Right cardiac atrium (tissue), 5 donors: ENCODE results near the gene RASD2. TPM values are rescaled to one million over a fixed set of nuclear protein-coding genes. Genes with fewer than 3 reads are reported as not detected.

Experiments used
- ATAC-seq, 2 donors: fragments of 200-7000 bp; cut with Tn5 transposase; one replicate each; pipeline versions ENCODE4 v1.8.0 to v1.9.1; 2020; ENCODE audit warnings: moderate library complexity in 2 of 2, mild to moderate bottlenecking in 1 of 2
- DNase-seq, 3 donors: peaks; one replicate each; pipeline ENCODE4 v3.0.0-alpha.2; 2020
- H3K27ac ChIP-seq: one replicate; pipeline ENCODE4 v1.5.1; 2013; ENCODE audit warnings: mild to moderate bottlenecking, low read length, control low read depth, moderate library complexity
- H3K27me3 ChIP-seq: one replicate; pipeline ENCODE4 v1.6.1; 2013; ENCODE audit not compliant: control insufficient read depth, insufficient read depth
- H3K4me1 ChIP-seq: one replicate; pipeline ENCODE4 v1.6.1; 2013; ENCODE audit warnings: low read length; ENCODE audit not compliant: control insufficient read depth, insufficient read depth
- H3K4me3 ChIP-seq: one replicate; pipeline ENCODE4 v1.5.1; 2013; ENCODE audit warnings: low read length, control low read depth
- H3K9me3 ChIP-seq: one replicate; pipeline ENCODE4 v1.6.1; 2013; ENCODE audit warnings: low read length; ENCODE audit not compliant: control insufficient read depth
- WGBS: extraction: QIAGEN DNeasy Blood & Tissue Kit; methylation state at CpG from one replicate; pipeline ENCODE4 v1.1.7; 2013; 5-methylcytosine and 5-hydroxymethylcytosine counted together
- intact Hi-C, 4 donors: fragments of 100-400 bp; cut with DNase I; formaldehyde crosslinking; loops; one replicate each; pipeline versions ENCODE4 v1.11.0 to v1.14.0; 2022 to 2023
- polyA plus RNA-seq: library from polyadenylated mRNA; stranded (reverse); fragments of 200-250 nt; gene quantifications from one replicate; pipeline ENCODE4 v1.2.3, GENCODE V29; 2013
- total RNA-seq, 4 donors: library from RNA; stranded (reverse); fragmentation: NEBNext Ultra II Directional; extraction: Animal tissue kit (Norgen Biotek cat#: 25700); gene quantifications; one replicate each; pipeline ENCODE4 v1.2.1, GENCODE V29; 2021
- donor health status: healthy with polysubstance abuse.
- donor health status: DM: no; HTN: yes; CAD: no.
- donor health status: DM: no; HTN: no; CAD: no.
- donor health status: DM: no; HTN: yes; CAD: no; lungs with severe emphysema.
- donor health status: DM: yes; HTN: yes; CAD: no.

Gene RASD2
- total and polyA plus RNA-seq, 5 donors: 0.78 to 3.2 (median 2.1) TPM

DNA sequence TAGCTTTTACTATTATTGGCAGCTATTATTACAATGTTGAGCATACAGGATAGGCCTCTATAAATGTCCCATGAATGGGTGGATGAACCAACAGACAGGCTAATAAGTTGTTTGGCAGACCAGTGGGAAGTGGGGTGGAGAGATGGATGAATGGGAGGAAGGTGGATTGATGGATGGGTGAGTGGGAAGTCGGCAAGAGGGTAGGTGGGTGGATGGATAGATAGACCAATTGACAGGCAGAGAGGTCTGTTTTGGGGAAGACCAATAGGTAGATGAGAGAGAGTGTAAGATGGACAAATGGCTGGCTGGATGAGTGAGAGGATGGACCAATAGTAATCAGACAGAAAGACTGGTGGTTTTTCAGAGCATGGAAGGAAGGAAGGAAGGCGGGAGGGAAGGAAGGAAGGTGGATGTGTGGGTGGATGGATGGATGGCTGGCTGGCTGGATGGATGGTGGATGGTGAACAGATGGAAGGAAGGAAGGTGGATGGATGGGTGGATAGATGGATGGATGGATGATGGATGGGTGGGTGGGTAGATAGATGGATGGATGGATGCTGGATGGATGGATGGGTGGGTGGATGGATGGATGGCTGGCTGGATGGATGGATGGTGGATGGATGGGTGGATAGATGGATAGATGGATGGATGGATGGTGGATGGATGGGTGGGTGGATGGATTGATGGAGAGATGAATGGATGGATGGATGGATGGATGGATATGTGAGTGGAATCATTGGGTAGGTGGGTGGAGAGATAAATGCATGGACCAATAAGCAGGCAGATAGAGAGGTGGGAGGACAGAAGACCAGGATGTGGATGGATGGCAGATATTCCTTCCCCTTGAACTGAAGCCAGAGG lies 37.4 kb downstream of the RASD2 start:
- intact Hi-C loops: no loop called here
- Histone ChIP-seq H3K27ac (no peak overlapping the region), H3K4me3 (no peak overlapping the region), H3K9me3 (no peaks in the 10 kb centered on the region), H3K4me1 (no peaks in the 10 kb centered on the region), H3K27me3 (no peaks in the 10 kb centered on the region)
- no peak for ATAC-seq
- WGBS: 76% methylated on average over 2 of the region's 2 CpGs
- no peak for DNase-seq

DNA sequence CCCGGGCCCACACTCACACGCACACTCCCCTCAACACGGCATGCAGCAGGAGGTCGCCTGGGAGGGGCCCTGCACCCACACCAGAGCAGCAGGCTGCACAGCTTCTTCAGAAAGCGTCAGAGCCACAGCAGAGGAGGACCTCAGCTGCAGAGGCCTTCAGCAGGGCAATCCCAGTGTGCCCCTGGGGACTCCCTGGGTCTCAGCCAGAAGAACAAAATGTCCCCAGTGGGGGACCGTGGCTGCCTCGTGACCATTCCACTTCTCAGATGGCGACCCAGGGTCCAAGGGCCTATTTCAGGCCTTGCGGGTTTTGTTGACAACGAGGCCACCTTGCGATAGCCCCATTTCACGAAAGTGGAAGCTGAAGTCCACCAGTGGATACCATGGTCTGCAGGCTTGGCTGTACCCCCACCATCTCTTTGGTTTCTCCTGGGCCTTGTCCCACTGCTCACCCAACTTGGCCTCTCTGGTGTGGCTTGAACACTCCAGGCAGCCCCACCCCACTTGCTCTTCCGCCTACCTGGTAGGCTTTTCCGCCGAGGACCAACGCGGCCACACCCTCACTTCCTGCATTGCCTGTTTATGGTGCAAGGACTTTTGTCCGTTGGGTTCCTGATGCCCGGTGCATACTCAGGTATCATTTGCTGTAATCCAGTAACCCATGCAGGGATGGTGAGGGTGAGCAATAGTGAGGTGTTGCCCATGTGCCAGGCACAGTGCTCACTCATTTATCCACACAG lies 38.4 kb downstream of the RASD2 start:
- ATAC-seq (no peak), DNase-seq (no peak)
- intact Hi-C loops: no loop called here
- H3K27me3 ChIP-seq: no peaks in the 10 kb centered on the region
- H3K4me3 ChIP-seq: no peak overlapping the region
- H3K27ac ChIP-seq: no peak overlapping the region
- WGBS: 83% methylated on average over 19 of the region's 19 CpGs
- no peaks in the 10 kb centered on the region for H3K9me3 ChIP-seq
- no peaks in the 10 kb centered on the region for H3K4me1 ChIP-seq

DNA sequence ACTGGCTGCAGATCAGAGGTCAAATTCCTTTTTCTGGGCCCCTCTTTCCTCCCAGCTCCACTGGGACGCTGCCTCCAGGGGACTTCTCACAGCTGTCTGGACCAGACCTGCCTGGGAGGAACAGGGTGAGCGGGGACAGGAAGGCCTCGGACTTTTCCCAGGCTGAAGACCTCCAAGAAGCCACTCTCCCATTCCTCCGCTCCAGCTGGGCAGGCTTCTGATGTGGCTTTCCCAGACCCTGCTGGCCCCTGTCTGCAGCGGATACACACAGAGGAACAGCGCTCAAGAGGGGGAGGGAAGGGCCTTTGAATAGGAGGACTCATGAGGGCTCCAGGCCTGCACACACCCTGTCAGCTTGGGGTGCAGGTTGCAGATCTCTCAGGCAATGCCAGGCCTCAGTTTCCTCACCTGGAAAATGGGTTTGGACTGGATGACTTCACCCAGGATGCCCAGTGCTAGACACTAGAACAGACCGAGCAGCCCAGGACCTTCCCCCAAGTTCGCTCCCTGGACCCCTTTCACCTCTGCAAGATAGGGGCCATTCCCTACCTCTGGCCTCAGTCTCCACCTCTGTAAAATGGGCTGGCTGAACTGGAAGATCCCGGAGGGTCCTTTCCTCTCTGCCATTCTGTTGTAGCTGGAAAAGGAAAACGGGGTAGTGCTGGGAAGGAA lies 39.9 kb downstream of the RASD2 start:
- Histone ChIP-seq H3K4me1 (no peaks in the 10 kb centered on the region), H3K27me3 (no peaks in the 10 kb centered on the region), H3K9me3 (no peaks in the 10 kb centered on the region), H3K4me3 (no peak overlapping the region), H3K27ac (no peak overlapping the region)
- WGBS: 84% methylated on average over 10 of the region's 10 CpGs
- no peak for DNase-seq
- intact Hi-C loops: loop anchor here (5.0 to 10.0 kb wide), 3 partner anchors 148 to 228 kb away; no protein-coding TSS in a partner anchor
- ATAC-seq: no peak

DNA sequence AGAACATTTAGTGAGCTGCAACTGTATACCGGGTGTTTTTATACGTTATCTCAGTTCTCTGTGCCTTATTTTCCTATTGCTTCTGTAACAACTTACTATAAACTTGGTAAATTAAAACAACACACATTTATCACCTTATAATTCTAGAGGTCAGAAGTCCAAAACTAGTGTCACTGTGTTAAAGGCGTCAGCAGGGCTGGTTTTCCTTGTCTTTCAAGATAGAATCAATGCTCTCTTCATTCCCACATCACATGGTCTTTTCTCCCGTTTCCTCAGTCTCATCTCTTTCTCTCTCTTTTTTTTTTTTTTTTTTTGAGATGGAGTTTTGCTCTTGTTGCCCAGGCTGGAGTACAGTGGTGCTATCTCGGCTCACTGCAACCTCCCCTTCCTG lies 40.4 kb downstream of the RASD2 start:
- no peaks in the 10 kb centered on the region for H3K9me3 ChIP-seq
- ATAC-seq: no peak
- H3K4me1 ChIP-seq: no peaks in the 10 kb centered on the region
- no peak overlapping the region for H3K4me3 ChIP-seq
- no peak for DNase-seq
- whole genome bisulfite sequencing: 90% methylated on average over 5 of the region's 5 CpGs
- no peak overlapping the region for H3K27ac ChIP-seq
- intact Hi-C loops: loop anchor here (5.0 to 10.0 kb wide), 3 partner anchors 149 to 229 kb away; no protein-coding TSS in a partner anchor
- no peaks in the 10 kb centered on the region for H3K27me3 ChIP-seq

DNA sequence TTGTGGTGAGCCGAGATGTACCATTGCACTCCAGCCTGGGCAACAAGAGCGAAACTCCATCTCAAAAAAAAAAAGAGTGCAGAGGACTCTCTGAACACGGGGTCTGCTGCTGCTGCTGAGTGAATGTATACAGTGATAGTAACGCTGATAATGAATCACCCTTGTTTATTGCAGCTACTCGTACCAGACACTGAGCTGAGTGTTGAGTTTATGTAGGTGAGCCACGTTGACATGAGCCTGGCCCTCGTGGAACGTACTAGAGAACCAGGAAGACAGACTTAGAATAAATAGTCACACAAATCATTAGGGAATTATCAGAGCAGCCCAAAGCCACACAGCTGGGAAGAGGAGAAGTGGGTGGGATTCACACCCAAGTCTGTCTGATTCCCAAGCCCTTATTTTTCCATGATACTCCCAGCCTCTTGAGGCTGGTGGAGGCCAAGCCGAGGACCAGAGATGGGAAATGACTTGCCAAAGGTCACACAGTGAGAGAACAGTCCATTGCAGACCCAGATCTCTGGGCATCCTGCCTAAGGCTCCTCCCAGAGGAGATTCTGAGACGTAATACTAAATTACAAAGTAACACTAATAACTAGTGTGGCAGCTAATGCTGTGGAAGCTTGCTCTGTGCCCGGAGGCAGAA lies 41.7 kb downstream of the RASD2 start:
- Histone ChIP-seq H3K9me3 (no peaks in the 10 kb centered on the region), H3K27me3 (no peaks in the 10 kb centered on the region), H3K4me3 (no peak overlapping the region), H3K27ac (no peak overlapping the region), H3K4me1 (no peaks in the 10 kb centered on the region)
- WGBS: 66% methylated on average over 11 of the region's 11 CpGs
- no peak for DNase-seq
- ATAC-seq: no peak
- intact Hi-C loops: loop anchor here (2.0 to 10.0 kb wide), 5 partner anchors 42 to 230 kb away; no protein-coding TSS in a partner anchor

DNA sequence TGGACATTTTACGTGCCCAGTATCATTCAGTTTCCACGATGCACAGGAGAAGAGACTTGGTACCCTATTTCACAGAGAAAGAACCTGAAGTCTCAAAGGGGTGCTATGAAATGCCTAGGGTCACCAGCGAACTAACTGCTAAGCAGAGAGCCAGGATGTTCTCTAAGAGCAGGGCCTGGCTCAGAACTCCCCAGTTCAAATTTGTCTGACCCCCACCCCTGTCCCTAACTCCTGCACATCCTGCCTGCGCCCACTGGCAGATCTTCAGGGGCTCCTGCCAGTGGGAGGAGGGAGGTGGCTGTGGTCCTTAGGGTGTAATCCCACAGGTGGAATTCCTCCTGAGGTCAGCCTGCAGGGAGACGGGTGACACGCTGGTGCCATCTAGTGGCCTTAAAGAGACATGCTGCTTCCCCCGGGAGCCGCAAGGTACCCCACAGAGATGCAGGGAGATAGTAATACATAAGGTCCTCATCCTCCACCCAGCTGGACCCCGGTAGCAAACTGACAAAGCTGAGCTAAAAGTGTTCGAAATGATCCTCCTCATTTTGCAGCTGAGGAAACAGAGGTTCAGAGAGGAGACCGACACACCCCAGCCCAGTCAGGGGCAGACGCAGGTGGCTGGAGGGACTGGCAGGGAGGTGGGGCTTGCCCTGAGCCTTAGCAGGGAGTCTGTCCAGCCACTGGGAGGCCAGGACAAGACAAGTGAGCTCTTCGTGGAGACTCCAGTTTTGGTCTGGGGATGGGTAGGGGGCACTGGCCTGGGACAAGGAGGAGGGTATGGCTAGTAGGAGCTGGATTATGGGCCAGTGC lies 42.4 kb downstream of the RASD2 start:
- WGBS: 25% methylated on average over 13 of the region's 13 CpGs
- Histone ChIP-seq H3K27me3 (no peaks in the 10 kb centered on the region), H3K4me1 (peaks cover 3% of the 10 kb centered on the region), H3K9me3 (no peaks in the 10 kb centered on the region), H3K27ac (no peak overlapping the region), H3K4me3 (no peak overlapping the region)
- intact Hi-C loops: loop anchor here (2.0 to 10.0 kb wide), 5 partner anchors 42 to 231 kb away; no protein-coding TSS in a partner anchor
- DNase-seq: peak; percentile 45 to 79 (median 77)
- ATAC-seq: peak in 1 of 2 donors; percentile 58

DNA sequence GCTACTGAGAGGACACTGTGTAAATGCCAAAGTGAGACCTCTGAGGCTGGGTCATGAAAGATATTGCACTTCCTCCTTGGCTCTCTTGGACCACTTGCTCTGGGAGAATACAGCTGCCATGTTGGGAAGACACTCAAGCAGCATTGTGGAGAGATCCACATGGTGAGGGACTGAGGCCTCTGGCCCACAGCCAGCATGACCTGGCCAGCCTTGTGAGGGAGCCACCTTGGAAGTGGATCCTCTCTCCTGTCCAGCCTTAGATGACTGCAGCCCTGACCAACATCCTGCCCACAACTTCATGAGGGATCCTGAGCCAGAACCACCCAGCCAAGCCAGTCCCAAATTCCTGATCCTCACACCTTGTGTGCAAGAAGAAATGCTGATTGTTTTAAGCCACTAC lies 46.1 kb downstream of the RASD2 start:
- ATAC-seq: no peak
- Histone ChIP-seq H3K27me3 (no peaks in the 10 kb centered on the region), H3K27ac (no peak overlapping the region), H3K4me1 (peaks cover 6% of the 10 kb centered on the region), H3K9me3 (no peaks in the 10 kb centered on the region), H3K4me3 (no peak overlapping the region)
- intact Hi-C loops: loop anchor here in 2 of 4 donors (10.0 kb wide), 1 partner anchor 232 kb away; no protein-coding TSS in a partner anchor
- no peak for DNase-seq

DNA sequence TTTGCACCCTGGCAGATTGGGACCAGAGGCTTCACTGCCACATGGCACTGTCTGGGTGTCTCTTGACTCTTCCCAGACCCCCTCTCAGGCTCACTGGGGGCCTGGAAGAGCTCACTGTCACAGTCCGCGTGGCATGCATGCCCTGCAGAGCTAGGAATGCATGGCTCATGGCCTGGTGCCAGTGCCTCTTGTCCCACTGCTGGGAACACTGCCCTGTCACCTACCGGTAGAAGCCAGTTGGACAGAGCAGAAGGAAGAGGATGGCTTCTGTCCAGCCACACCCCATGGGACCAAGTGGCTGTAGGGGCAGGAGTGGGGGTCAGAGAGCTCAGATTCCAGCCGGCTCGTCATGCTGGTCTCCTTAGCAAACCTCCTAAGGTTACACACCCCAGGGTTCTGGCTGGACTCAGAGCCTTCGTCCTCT lies 46.8 kb downstream of the RASD2 start:
- DNase-seq: peak; percentile 83 to 94 (median 94)
- peak overlapping the region; percentile 85 for H3K27ac ChIP-seq
- WGBS: 35% methylated on average over 6 of the region's 6 CpGs
- intact Hi-C loops: loop anchor here in 2 of 4 donors (10.0 kb wide), 1 partner anchor 233 kb away; no protein-coding TSS in a partner anchor
- no peak overlapping the region for H3K4me3 ChIP-seq
- H3K9me3 ChIP-seq: no peaks in the 10 kb centered on the region
- H3K4me1 ChIP-seq: peaks cover 7% of the 10 kb centered on the region
- peak; percentile 72 to 82 for ATAC-seq
- no peaks in the 10 kb centered on the region for H3K27me3 ChIP-seq

DNA sequence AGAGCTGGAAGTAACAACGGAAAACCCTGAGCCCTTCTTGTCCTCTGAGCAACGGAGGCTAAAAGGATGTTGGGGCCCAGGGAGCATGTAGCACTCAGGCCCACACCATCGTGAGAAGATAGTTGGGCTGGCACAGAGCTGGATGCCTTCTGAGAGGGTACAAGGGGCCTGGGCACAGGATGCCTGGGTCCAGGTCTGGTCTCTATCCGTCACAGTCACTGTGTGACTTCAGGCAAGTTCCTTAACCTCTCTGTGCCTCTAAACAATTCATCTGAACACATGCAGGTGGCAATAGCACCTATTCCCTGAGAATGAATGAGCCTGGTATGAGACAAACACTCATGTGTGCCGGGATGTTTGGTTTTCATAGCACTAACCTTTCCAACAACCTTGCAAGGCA lies 47.3 kb downstream of the RASD2 start:
- intact Hi-C loops: loop anchor here in 2 of 4 donors (10.0 kb wide), 1 partner anchor 233 kb away; no protein-coding TSS in a partner anchor
- Histone ChIP-seq H3K4me1 (peaks cover 9% of the 10 kb centered on the region), H3K27ac (peak overlapping the region; percentile 85), H3K4me3 (no peak overlapping the region), H3K9me3 (no peaks in the 10 kb centered on the region), H3K27me3 (no peaks in the 10 kb centered on the region)
- no peak for DNase-seq
- peak; percentile 2 to 10 for ATAC-seq
- WGBS: 45% methylated on average over 5 of the region's 5 CpGs
